Immature natural killer cell (primary cell): ENCODE measurements around the gene LORICRIN. TPM values are rescaled to one million over a fixed set of nuclear protein-coding genes. Genes with fewer than 3 reads are reported as not detected.
A peak's percentile ranks its signal among the peaks of the same experiment; 100 is the strongest.
"Not testable (repeated sequence)": the region's sequence is repeated elsewhere in the genome, so short reads cannot be mapped to it uniquely, and the experiment has no call there.

Experiments
- DNase-seq, 3 donors: peaks; one replicate each; pipeline ENCODE4 v3.0.0; 2022; ENCODE audit warnings: mixed read lengths in 1 of 3
- H3K27ac Mint-ChIP-seq, 6 donors: one replicate each; pipeline ENCODE4 v1.8.0; 2020; ENCODE audit warnings: mixed read lengths in 6 of 6, mild to moderate bottlenecking in 5 of 6, inconsistent platforms in 4 of 6, moderate library complexity in 3 of 6
- H3K27me3 Mint-ChIP-seq, 3 donors: one replicate each; pipeline ENCODE4 v1.8.0; 2020 to 2021; ENCODE audit warnings: low read depth in 3 of 3, mild to moderate bottlenecking in 3 of 3, mixed read lengths in 3 of 3, moderate library complexity in 3 of 3, inconsistent platforms in 1 of 3
- H3K36me3 Mint-ChIP-seq, 3 donors: one replicate each; pipeline ENCODE4 v1.8.0; 2020; ENCODE audit warnings: mixed read lengths in 3 of 3, inconsistent platforms in 2 of 3, mild to moderate bottlenecking in 2 of 3
- H3K4me1 Mint-ChIP-seq, 2 donors: one replicate each; pipeline ENCODE4 v1.8.0; 2020; ENCODE audit warnings: inconsistent platforms in 2 of 2, mild to moderate bottlenecking in 2 of 2, mixed read lengths in 2 of 2, moderate library complexity in 1 of 2
- H3K4me3 Mint-ChIP-seq, 5 donors: one replicate each; pipeline ENCODE4 v1.8.0; 2020; ENCODE audit warnings: mild to moderate bottlenecking in 5 of 5, mixed read lengths in 5 of 5, inconsistent platforms in 3 of 5, moderate library complexity in 3 of 5
- H3K9me3 Mint-ChIP-seq, 6 donors: one replicate each; pipeline ENCODE4 v1.8.0; 2020; ENCODE audit warnings: mild to moderate bottlenecking in 6 of 6, mixed read lengths in 6 of 6, inconsistent platforms in 4 of 6, moderate library complexity in 3 of 6
- polyA plus RNA-seq, 3 donors: library from polyadenylated mRNA; unstranded; fragments of 300-500 nt; fragmentation: Illumina TruSeq; gene quantifications; one replicate each; pipeline ENCODE4 v1.2.3, GENCODE V29; 2021

LORICRIN gene
- polyA plus RNA-seq = not detected

- H3K4me1 Mint-ChIP-seq = peaks cover 24 to 31% of the 10 kb centered on the region in 2 donors
- no peaks in the 10 kb centered on the region for H3K36me3 Mint-ChIP-seq
- peak within 1 kb of the TSS in 2 of 6 donors; percentile 33 to 42 for H3K27ac Mint-ChIP-seq
- H3K27me3 Mint-ChIP-seq = peaks cover 14 to 35% (median 18%) of the 10 kb centered on the region in 3 donors
- no peak for DNase-seq
- H3K9me3 Mint-ChIP-seq = peaks cover 0 to 1% (median 0%) of the 10 kb centered on the region in 6 donors
- peak within 1 kb of the TSS; percentile 57 to 83 (median 66) for H3K4me3 Mint-ChIP-seq
These were observed at the start of gene LORICRIN for GRCh38 chr1:153259387-153259786. LORICRIN (plus strand) TSS chr1:153259687; CDS start chr1:153260950, 1,263 bp downstream.

DNA sequence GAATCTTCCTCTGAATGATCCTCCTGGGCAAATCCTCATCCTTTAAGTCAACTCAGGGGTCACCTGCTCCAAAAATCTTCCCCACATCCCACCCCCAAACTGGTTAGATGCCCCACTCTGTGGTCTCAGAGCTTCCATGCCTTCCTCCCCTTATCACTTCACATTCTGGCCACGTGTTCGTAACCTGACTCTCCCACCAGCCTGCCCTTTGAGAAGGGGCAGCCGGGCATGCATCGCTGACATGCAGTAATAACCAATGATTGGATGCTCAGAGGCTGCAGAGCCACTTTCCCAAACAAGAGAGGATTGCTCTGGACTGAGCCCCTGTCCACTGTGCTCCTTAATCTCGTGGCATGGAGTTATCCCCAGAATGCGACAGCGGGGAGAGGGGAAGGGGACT is 49.3 kb upstream of the LORICRIN start:
- H3K36me3 Mint-ChIP-seq = no peaks in the 10 kb centered on the region
- no peak for DNase-seq
- no peak overlapping the region for H3K4me3 Mint-ChIP-seq
- no peaks in the 10 kb centered on the region for H3K9me3 Mint-ChIP-seq
- peaks cover 2 to 11% (median 10%) of the 10 kb centered on the region in 3 donors for H3K27me3 Mint-ChIP-seq
- no peak overlapping the region for H3K27ac Mint-ChIP-seq
- H3K4me1 Mint-ChIP-seq = no peaks in the 10 kb centered on the region

- peaks cover 2 to 12% (median 10%) of the 10 kb centered on the region in 3 donors for H3K27me3 Mint-ChIP-seq
- no peak overlapping the region for H3K4me3 Mint-ChIP-seq
- no peaks in the 10 kb centered on the region for H3K9me3 Mint-ChIP-seq
- no peaks in the 10 kb centered on the region for H3K4me1 Mint-ChIP-seq
- no peak overlapping the region for H3K27ac Mint-ChIP-seq
- no peak for DNase-seq
- no peaks in the 10 kb centered on the region for H3K36me3 Mint-ChIP-seq
These were observed 47.3 kb upstream of the LORICRIN start for GRCh38 chr1:153212201-153212600.

DNA sequence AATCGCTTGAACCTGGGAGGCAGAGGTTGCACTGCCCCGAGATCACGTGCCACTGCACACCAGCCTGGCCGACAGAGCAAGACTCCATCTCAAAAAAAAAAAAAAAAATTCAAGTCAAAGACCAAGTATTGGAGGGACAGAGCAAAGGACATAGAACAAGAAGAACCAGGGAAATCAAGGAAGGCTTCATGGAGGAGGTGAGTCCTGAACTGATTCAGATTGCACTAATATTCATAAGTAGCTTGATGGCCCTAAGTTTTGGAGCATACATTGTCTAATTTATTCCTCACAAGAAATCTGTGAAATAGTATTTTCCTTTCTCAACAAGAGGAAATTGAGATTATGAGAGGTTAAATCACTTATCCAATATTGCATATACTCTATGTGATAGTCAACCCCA is 46.0 kb upstream of the LORICRIN start:
- Mint-ChIP-seq H3K4me1 (no peaks in the 10 kb centered on the region), H3K27ac (no peak overlapping the region), H3K27me3 (peaks cover 2 to 10% (median 7%) of the 10 kb centered on the region in 3 donors), H3K4me3 (no peak overlapping the region), H3K9me3 (no peaks in the 10 kb centered on the region), H3K36me3 (no peaks in the 10 kb centered on the region)
- no peak for DNase-seq

- Mint-ChIP-seq H3K4me3 (no peak within 1 kb of the TSS), H3K27me3 (peaks cover 1 to 14% (median 7%) of the 10 kb centered on the region in 3 donors), H3K27ac (no peak within 1 kb of the TSS), H3K9me3 (no peaks in the 10 kb centered on the region), H3K36me3 (no peaks in the 10 kb centered on the region), H3K4me1 (no peaks in the 10 kb centered on the region)
- DNase-seq = no peak
These were observed 42.3 kb upstream of the LORICRIN start, which contains the start of gene PRR9 for GRCh38 chr1:153217212-153217611. PRR9 (plus strand) TSS chr1:153217584; CDS start chr1:153218145, 561 bp downstream.

DNA sequence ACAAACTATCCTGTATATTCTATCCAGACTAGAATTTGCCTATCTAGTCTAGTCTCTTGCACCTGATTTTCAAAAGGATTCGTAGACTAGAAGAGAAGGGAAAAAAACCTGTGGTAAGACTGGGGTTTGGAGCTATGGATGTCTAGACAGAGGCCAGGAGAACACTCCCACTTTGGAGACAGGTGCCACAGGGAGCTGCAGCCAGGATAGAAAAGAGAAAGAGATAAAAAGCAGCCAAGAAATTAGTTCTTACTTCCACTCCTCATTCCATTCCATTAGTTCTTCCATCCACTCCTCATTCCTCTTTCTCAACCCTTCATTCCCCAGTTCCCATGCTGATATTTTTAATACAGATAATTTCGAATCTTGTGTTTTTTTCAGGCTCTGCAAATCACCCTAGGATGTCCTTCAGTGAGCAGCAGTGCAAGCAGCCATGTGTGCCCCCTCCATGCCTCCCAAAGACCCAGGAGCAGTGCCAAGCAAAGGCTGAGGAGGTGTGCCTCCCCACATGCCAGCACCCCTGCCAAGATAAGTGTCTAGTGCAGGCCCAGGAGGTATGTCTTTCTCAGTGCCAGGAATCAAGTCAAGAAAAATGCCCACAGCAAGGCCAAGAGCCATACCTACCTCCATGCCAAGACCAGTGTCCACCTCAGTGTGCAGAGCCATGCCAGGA is 41.6 kb upstream of the LORICRIN start:
- peaks cover 1 to 14% (median 7%) of the 10 kb centered on the region in 3 donors for H3K27me3 Mint-ChIP-seq
- no peak overlapping the region for H3K27ac Mint-ChIP-seq
- no peak overlapping the region for H3K4me3 Mint-ChIP-seq
- no peaks in the 10 kb centered on the region for H3K36me3 Mint-ChIP-seq
- H3K9me3 Mint-ChIP-seq = no peaks in the 10 kb centered on the region
- DNase-seq = no peak
- no peaks in the 10 kb centered on the region for H3K4me1 Mint-ChIP-seq

- Mint-ChIP-seq H3K36me3 (no peaks in the 10 kb centered on the region), H3K27me3 (peaks cover 2 to 11% (median 4%) of the 10 kb centered on the region in 3 donors), H3K4me1 (no peaks in the 10 kb centered on the region), H3K9me3 (peaks cover 0 to 3% (median 0%) of the 10 kb centered on the region in 6 donors), H3K27ac (no peak overlapping the region), H3K4me3 (no peak overlapping the region)
- DNase-seq = no peak
These were observed 38.7 kb upstream of the LORICRIN start for GRCh38 chr1:153220606-153221303.

GRCh38 chr1:153223040-153223891 is 36.2 kb upstream of the LORICRIN start:
- H3K4me1 Mint-ChIP-seq, H3K27ac Mint-ChIP-seq, H3K4me3 Mint-ChIP-seq, H3K36me3 Mint-ChIP-seq, H3K9me3 Mint-ChIP-seq: not testable (repeated sequence)
- DNase-seq = peak; percentile 5 to 18 (median 9)
- H3K27me3 Mint-ChIP-seq = peaks cover 0 to 11% (median 4%) of the 10 kb centered on the region in 3 donors

- Mint-ChIP-seq H3K9me3 (peaks cover 0 to 3% (median 0%) of the 10 kb centered on the region in 6 donors), H3K36me3 (no peaks in the 10 kb centered on the region), H3K4me3 (no peak overlapping the region), H3K27me3 (peaks cover 0 to 9% (median 3%) of the 10 kb centered on the region in 3 donors), H3K27ac (no peak overlapping the region), H3K4me1 (no peaks in the 10 kb centered on the region)
- no peak for DNase-seq
These were observed 31.7 kb upstream of the LORICRIN start for GRCh38 chr1:153227810-153228209.

DNA sequence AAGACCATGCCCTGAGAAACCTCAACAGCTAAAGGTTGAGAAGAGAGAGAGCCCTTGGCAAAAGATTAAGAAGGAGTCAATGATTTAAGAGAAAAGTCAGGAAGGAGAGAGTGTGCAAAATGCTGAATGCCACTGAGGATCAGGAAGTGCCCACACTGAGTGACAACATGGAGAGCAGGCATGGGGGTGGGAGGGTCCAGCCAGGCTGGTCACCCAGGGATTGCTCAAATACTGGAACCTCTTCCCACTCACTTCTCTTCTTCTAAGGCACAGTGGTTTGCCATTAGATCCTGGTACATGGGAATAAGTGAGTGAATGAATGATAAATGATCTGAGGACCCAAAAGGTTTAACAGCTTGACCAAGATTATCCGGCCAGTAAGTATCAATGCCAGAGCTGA is 31.0 kb upstream of the LORICRIN start:
- peaks cover 0 to 1% (median 0%) of the 10 kb centered on the region in 6 donors for H3K9me3 Mint-ChIP-seq

DNA sequence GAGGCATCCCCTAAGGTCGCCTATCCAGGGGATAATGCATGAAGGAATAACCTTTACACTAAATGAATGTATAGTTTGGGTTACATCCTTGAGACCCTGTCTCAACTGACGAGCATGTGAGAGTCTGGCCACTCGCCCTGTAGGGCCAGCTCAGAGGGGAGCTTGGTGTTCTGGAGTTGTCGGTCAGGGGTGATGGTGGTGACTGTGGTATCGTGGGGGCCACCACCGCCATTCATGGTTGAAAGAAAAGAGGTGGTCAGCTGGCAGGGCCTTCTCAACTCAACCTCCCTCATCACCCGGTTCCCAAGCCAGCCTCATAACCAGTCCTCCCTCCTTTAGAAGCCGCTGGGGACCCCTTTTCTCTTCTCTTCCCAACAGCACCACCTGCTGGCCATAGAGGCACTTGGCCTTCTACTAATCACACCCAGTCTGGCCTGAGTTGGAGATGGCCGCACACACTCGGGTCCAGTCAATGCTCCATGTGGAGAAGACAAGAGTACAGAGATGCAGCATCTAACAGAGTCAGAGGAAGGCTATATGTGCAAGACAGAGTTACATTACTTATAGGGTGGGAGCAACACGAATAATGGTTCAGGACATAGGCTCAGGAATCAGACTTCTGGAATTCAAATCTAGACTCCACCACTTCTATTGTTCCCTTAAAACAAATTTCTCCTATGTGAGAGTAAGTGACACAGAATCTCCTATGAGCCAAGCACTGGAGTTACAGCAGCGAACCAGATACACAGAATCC is 30.2 kb upstream of the LORICRIN start:
- H3K9me3 Mint-ChIP-seq, H3K4me1 Mint-ChIP-seq, DNase-seq, H3K27me3 Mint-ChIP-seq, H3K4me3 Mint-ChIP-seq, H3K27ac Mint-ChIP-seq, H3K36me3 Mint-ChIP-seq: not testable (repeated sequence)

More for the DNA sequence above, 31.0 kb upstream of the LORICRIN start:
- Mint-ChIP-seq H3K4me3 (no peak overlapping the region), H3K27ac (no peak overlapping the region), H3K36me3 (no peaks in the 10 kb centered on the region), H3K27me3 (peaks cover 0 to 8% (median 0%) of the 10 kb centered on the region in 3 donors), H3K4me1 (no peaks in the 10 kb centered on the region)
- no peak for DNase-seq

GRCh38 chr1:153231363-153231762 is 28.1 kb upstream of the LORICRIN start:
- H3K4me3 Mint-ChIP-seq = no peak overlapping the region
- H3K4me1 Mint-ChIP-seq = no peaks in the 10 kb centered on the region
- H3K27ac Mint-ChIP-seq = no peak overlapping the region
- H3K9me3 Mint-ChIP-seq = no peaks in the 10 kb centered on the region
- no peak for DNase-seq
- H3K36me3 Mint-ChIP-seq = no peaks in the 10 kb centered on the region
- H3K27me3 Mint-ChIP-seq = peaks cover 0 to 10% (median 0%) of the 10 kb centered on the region in 3 donors

DNA sequence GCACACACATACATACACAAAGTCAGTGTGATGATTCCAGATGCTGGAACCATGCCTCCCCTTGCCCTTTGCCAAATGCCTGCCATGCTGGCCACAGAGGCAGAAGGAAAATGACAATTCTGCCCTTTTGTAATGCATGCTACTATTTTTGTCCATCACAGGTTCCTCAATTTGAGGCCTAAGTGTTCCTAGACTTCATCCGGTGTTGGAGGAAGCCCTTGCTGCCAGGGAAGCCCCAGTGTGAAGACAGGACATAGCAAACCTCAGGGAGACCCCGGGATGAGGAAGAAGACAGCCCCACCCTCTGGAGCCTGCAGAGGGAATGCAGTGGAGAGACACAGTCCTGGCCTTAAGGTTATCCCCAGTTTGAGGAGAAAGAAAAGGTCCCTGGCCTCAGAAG is 27.7 kb upstream of the LORICRIN start:
- Mint-ChIP-seq H3K27me3 (peaks cover 0 to 10% (median 0%) of the 10 kb centered on the region in 3 donors), H3K9me3 (no peaks in the 10 kb centered on the region), H3K4me1 (no peaks in the 10 kb centered on the region), H3K27ac (no peak overlapping the region), H3K4me3 (no peak overlapping the region), H3K36me3 (no peaks in the 10 kb centered on the region)
- no peak for DNase-seq
